BLaER1 treated with 17β-estradiol and CSF1 and Interleukin-3, amounts not matched to agents 10 nM and 100 nM (cell line): Measurements from ENCODE around the gene SERPINA3.

Source experiments
- H3K27ac ChIP-seq, 11 experiments: shearing (Covaris generic); formaldehyde crosslinking; 2 replicates each; pipeline ENCODE4 v1.8.1; 2022
- H3K27me3 ChIP-seq, 11 experiments: shearing (Covaris generic); formaldehyde crosslinking; 2 replicates each; pipeline ENCODE4 v1.8.1; 2022
- H3K36me3 ChIP-seq, 11 experiments: shearing (Covaris generic); formaldehyde crosslinking; 2 replicates each; pipeline ENCODE4 v1.8.1; 2022
- H3K4me1 ChIP-seq, 10 experiments: shearing (Covaris generic); formaldehyde crosslinking; 2 replicates each; pipeline ENCODE4 v1.8.1; 2022
- H3K4me2 ChIP-seq, 11 experiments: shearing (Covaris generic); formaldehyde crosslinking; 2 replicates each; pipeline ENCODE4 v1.8.1; 2022
- H3K4me3 ChIP-seq, 10 experiments: shearing (Covaris generic); formaldehyde crosslinking; 2 replicates each; pipeline ENCODE4 v1.8.1; 2022
- H3K9ac ChIP-seq, 11 experiments: shearing (Covaris generic); formaldehyde crosslinking; 2 replicates each; pipeline ENCODE4 v1.8.1; 2022
- H3K9me3 ChIP-seq, 11 experiments: shearing (Covaris generic); formaldehyde crosslinking; replicated peaks in 1 of 11; 2 replicates each; pipeline ENCODE4 v1.8.1; 2022
- H4K20me1 ChIP-seq, 11 experiments: shearing (Covaris generic); formaldehyde crosslinking; 2 replicates each; pipeline ENCODE4 v1.8.1; 2022
- Cebpa-rat ChIP-seq, 11 experiments: shearing (Covaris generic); IDR thresholded peaks; 2 replicates each; pipeline ENCODE4 v1.8.1; 2022

SERPINA3 gene

GRCh38 chr14:94615823-94616570 lies 3.8 kb downstream of the SERPINA3 start:
- H3K4me2 ChIP-seq = no peak overlapping the region
- no peak for TF ChIP-seq Cebpa-rat (IDR thresholded peaks at IDR 0.05)
- H3K36me3 ChIP-seq = no peaks in the 10 kb centered on the region
- peaks cover 0 to 6% (median 0%) of the 10 kb centered on the region in 10 experiments; a peak in 2 of 20 replicates for H3K4me1 ChIP-seq
- no peak overlapping the region for H3K4me3 ChIP-seq
- peaks cover 20 to 36% (median 28%) of the 10 kb centered on the region in 11 experiments for H3K9me3 ChIP-seq
- no peaks in the 10 kb centered on the region for H3K27me3 ChIP-seq
- H4K20me1 ChIP-seq = no peaks in the 10 kb centered on the region
- H3K27ac ChIP-seq = no peak overlapping the region
- H3K9ac ChIP-seq = no peak overlapping the region

GRCh38 chr14:94617366-94617941 lies 5.3 kb downstream of the SERPINA3 start:
- no peaks in the 10 kb centered on the region for H4K20me1 ChIP-seq
- peaks cover 20 to 36% (median 28%) of the 10 kb centered on the region in 11 experiments for H3K9me3 ChIP-seq
- peaks cover 0 to 5% (median 0%) of the 10 kb centered on the region in 10 experiments; a peak in 2 of 20 replicates for H3K4me1 ChIP-seq
- H3K9ac ChIP-seq = no peak overlapping the region
- no peak for TF ChIP-seq Cebpa-rat (IDR thresholded peaks at IDR 0.05)
- no peak overlapping the region for H3K27ac ChIP-seq
- H3K36me3 ChIP-seq = no peaks in the 10 kb centered on the region
- no peaks in the 10 kb centered on the region for H3K27me3 ChIP-seq
- H3K4me3 ChIP-seq = no peak overlapping the region
- H3K4me2 ChIP-seq = no peak overlapping the region

GRCh38 chr14:94617988-94618822 lies 6.0 kb downstream of the SERPINA3 start:
- H3K9ac ChIP-seq = no peak overlapping the region
- H3K27ac ChIP-seq = no peak overlapping the region
- TF ChIP-seq Cebpa-rat (IDR thresholded peaks at IDR 0.05) = no peak
- no peak overlapping the region for H3K4me3 ChIP-seq
- H3K27me3 ChIP-seq = no peaks in the 10 kb centered on the region
- H4K20me1 ChIP-seq = no peaks in the 10 kb centered on the region
- no peaks in the 10 kb centered on the region for H3K4me1 ChIP-seq
- H3K4me2 ChIP-seq = no peak overlapping the region
- peaks cover 20 to 36% (median 28%) of the 10 kb centered on the region in 11 experiments for H3K9me3 ChIP-seq
- no peaks in the 10 kb centered on the region for H3K36me3 ChIP-seq

GRCh38 chr14:94619297-94619696 lies 7.1 kb downstream of the SERPINA3 start:
- Histone ChIP-seq H3K4me1 (no peaks in the 10 kb centered on the region), H3K27ac (no peak overlapping the region), H3K9me3 (peaks cover 20 to 36% (median 28%) of the 10 kb centered on the region in 11 experiments), H4K20me1 (no peaks in the 10 kb centered on the region), H3K4me3 (no peak overlapping the region; a peak in 1 of 20 replicates), H3K36me3 (no peaks in the 10 kb centered on the region), H3K27me3 (no peaks in the 10 kb centered on the region), H3K9ac (no peak overlapping the region), H3K4me2 (no peak overlapping the region)
- no peak for TF ChIP-seq Cebpa-rat (IDR thresholded peaks at IDR 0.05)

- no peaks in the 10 kb centered on the region for H3K4me1 ChIP-seq
- no peaks in the 10 kb centered on the region for H3K36me3 ChIP-seq
- no peak for TF ChIP-seq Cebpa-rat (IDR thresholded peaks at IDR 0.05)
- H3K27ac ChIP-seq = no peak overlapping the region
- H3K9ac ChIP-seq = no peak overlapping the region
- no peaks in the 10 kb centered on the region for H3K27me3 ChIP-seq
- H4K20me1 ChIP-seq = no peaks in the 10 kb centered on the region
- no peak overlapping the region for H3K4me2 ChIP-seq
- peaks cover 20 to 36% (median 28%) of the 10 kb centered on the region in 11 experiments for H3K9me3 ChIP-seq
- no peak overlapping the region for H3K4me3 ChIP-seq
These were observed 8.4 kb downstream of the SERPINA3 start for GRCh38 chr14:94620597-94620996.

GRCh38 chr14:94621358-94622134 lies 9.4 kb downstream of the SERPINA3 start:
- H3K9ac ChIP-seq = no peak overlapping the region
- H3K4me2 ChIP-seq = no peak overlapping the region
- H3K4me1 ChIP-seq = no peaks in the 10 kb centered on the region
- H4K20me1 ChIP-seq = no peaks in the 10 kb centered on the region
- H3K27ac ChIP-seq = no peak overlapping the region
- no peaks in the 10 kb centered on the region for H3K36me3 ChIP-seq
- H3K4me3 ChIP-seq = no peak overlapping the region
- peaks cover 20 to 36% (median 28%) of the 10 kb centered on the region in 11 experiments for H3K9me3 ChIP-seq
- TF ChIP-seq Cebpa-rat (IDR thresholded peaks at IDR 0.05) = no peak
- no peaks in the 10 kb centered on the region for H3K27me3 ChIP-seq

- H3K9me3 ChIP-seq = peaks cover 15 to 25% (median 17%) of the 10 kb centered on the region in 11 experiments
- no peak overlapping the region for H3K9ac ChIP-seq
- H3K27me3 ChIP-seq = no peaks in the 10 kb centered on the region
- no peak for TF ChIP-seq Cebpa-rat (IDR thresholded peaks at IDR 0.05)
- no peak overlapping the region for H3K27ac ChIP-seq
- H3K4me2 ChIP-seq = no peak overlapping the region
- H3K4me3 ChIP-seq = no peak overlapping the region
- H3K36me3 ChIP-seq = no peaks in the 10 kb centered on the region
- H3K4me1 ChIP-seq = no peaks in the 10 kb centered on the region
- H4K20me1 ChIP-seq = no peaks in the 10 kb centered on the region
These were observed 10.6 kb downstream of the SERPINA3 start for GRCh38 chr14:94622653-94623421.

- Histone ChIP-seq H3K27me3 (no peaks in the 10 kb centered on the region), H3K36me3 (no peaks in the 10 kb centered on the region), H3K4me1 (no peaks in the 10 kb centered on the region), H3K27ac (no peak overlapping the region), H3K9ac (no peak overlapping the region), H3K4me3 (no peak overlapping the region), H4K20me1 (no peaks in the 10 kb centered on the region), H3K9me3 (peaks cover 9 to 19% (median 11%) of the 10 kb centered on the region in 11 experiments), H3K4me2 (no peak overlapping the region)
- no peak for TF ChIP-seq Cebpa-rat (IDR thresholded peaks at IDR 0.05)
These were observed 11.2 kb downstream of the SERPINA3 start for GRCh38 chr14:94623422-94623809.
